ENCODE measurements around the gene OBSCN.

OBSCN gene

GRCh38 chr1:228312136-228312764 lies 104.4 kb downstream of the OBSCN start:
- no peak for DNase-seq

GRCh38 chr1:228313536-228314277 lies 105.9 kb downstream of the OBSCN start:
- DNase-seq, result no peak

GRCh38 chr1:228314315-228314657 lies 106.4 kb downstream of the OBSCN start:
- DNase-seq, result no peak

GRCh38 chr1:228314658-228315483 lies 107.0 kb downstream of the OBSCN start:
- no peak for DNase-seq

GRCh38 chr1:228315484-228315944 lies 107.7 kb downstream of the OBSCN start:
- DNase-seq, result no peak

- peak; percentile 46 for DNase-seq
Observed at GRCh38 chr1:228315945-228316588, 108.2 kb downstream of the OBSCN start.

GRCh38 chr1:228316589-228317387 lies 108.9 kb downstream of the OBSCN start:
- no peak for DNase-seq

GRCh38 chr1:228317411-228317828 lies 109.6 kb downstream of the OBSCN start:
- no peak for DNase-seq

- DNase-seq, result no peak
Observed at GRCh38 chr1:228317891-228318810, 110.3 kb downstream of the OBSCN start.

- no peak for DNase-seq
Observed at GRCh38 chr1:228318823-228319241, 111.0 kb downstream of the OBSCN start.

GRCh38 chr1:228319352-228320088 lies 111.7 kb downstream of the OBSCN start:
- DNase-seq, result no peak

- DNase-seq, result no peak
Observed at GRCh38 chr1:228320394-228320793, 112.5 kb downstream of the OBSCN start.

GRCh38 chr1:228321435-228321834 lies 113.6 kb downstream of the OBSCN start:
- DNase-seq, result no peak

GRCh38 chr1:228321895-228322294 lies 114.1 kb downstream of the OBSCN start:
- DNase-seq, result no peak

GRCh38 chr1:228323401-228323800 lies 115.6 kb downstream of the OBSCN start:
- DNase-seq, result no peak

GRCh38 chr1:228325267-228325666 lies 117.4 kb downstream of the OBSCN start:
- DNase-seq, result no peak

- DNase-seq, result no peak
Observed at GRCh38 chr1:228329887-228330286, 122.0 kb downstream of the OBSCN start.

- DNase-seq, result no peak
Observed at GRCh38 chr1:228332797-228333738, 125.2 kb downstream of the OBSCN start.

GRCh38 chr1:228333739-228334115 lies 125.9 kb downstream of the OBSCN start:
- no peak for DNase-seq
